Endothelial cell of umbilical vein (primary cell): ENCODE measurements around the gene INPP5A. TPM values are rescaled to one million over a fixed set of nuclear protein-coding genes. Genes with fewer than 3 reads are reported as not detected.

Experiments
- BruUV-seq: library from RNA; stranded (reverse); fragments of 400-500 nt; replicated peaks from 2 replicates; lab custom pipeline; 2021; lab: Mats Ljungman, UMichigan
- CTCF ChIA-PET: fragments of 300-600, 350-600 bp; sonication (Branson Sonifier 250); formaldehyde crosslinking; loops from one replicate; lab custom pipeline; 2021; ENCODE audit warnings: antibody characterized with exemption, inconsistent platforms; lab: Charles Lee
- POLR2A ChIA-PET: fragments of 300-600, 350-600 bp; sonication (Branson Sonifier 250); formaldehyde crosslinking; loops from one replicate; lab custom pipeline; 2021; ENCODE audit warnings: antibody characterized with exemption, inconsistent platforms; lab: Charles Lee
- DNase-seq: peaks from one replicate; pipeline ENCODE4 v3.0.0-alpha.2; 2011; ENCODE audit warnings: low read depth, low spot score
- FAIRE-seq: peaks from 2 replicates; lab custom pipeline; 2011; peaks lifted over from hg19 to GRCh38; lab: Jason Lieb, UNC
- H2AFZ ChIP-seq: 2 replicates; pipeline ENCODE4 v1.6.0; 2012; ENCODE audit warnings: low read depth, low read length, control low read depth, inconsistent platforms
- H3K27ac ChIP-seq: 2 replicates; pipeline ENCODE4 v1.5.1; 2011; ENCODE audit warnings: low read depth, mild to moderate bottlenecking, control low read depth, low read length, moderate library complexity; ENCODE audit not compliant: insufficient read depth
- H3K27me3 ChIP-seq, 2 experiments: 2 replicates each; pipeline versions ENCODE4 v1.6.0 to v1.6.1; 2011; ENCODE audit warnings: low read length in 2 of 2, mixed read lengths in 1 of 2; ENCODE audit not compliant: control insufficient read depth in 2 of 2, insufficient read depth in 2 of 2
- H3K36me3 ChIP-seq, 2 experiments: 2 replicates in 1 of 2; 3 replicates in 1 of 2; pipeline ENCODE4 v1.5.1; 2011; ENCODE audit warnings: low read length in 2 of 2, mild to moderate bottlenecking in 1 of 2, moderate library complexity in 1 of 2; ENCODE audit not compliant: control insufficient read depth in 2 of 2, insufficient read depth in 2 of 2; ENCODE audit errors: extremely low read depth in 1 of 2
- H3K4me1 ChIP-seq: 3 replicates; pipeline ENCODE4 v1.5.1; 2011; ENCODE audit warnings: mild to moderate bottlenecking, low read length; ENCODE audit not compliant: control insufficient read depth, insufficient read depth; ENCODE audit errors: extremely low read depth
- H3K4me2 ChIP-seq: 2 replicates; pipeline ENCODE4 v1.6.1; 2011; ENCODE audit warnings: low read length, control low read depth, mixed read lengths; ENCODE audit not compliant: insufficient read depth
- H3K4me3 ChIP-seq, 3 experiments: fragments of 200-600 bp in 1 of 3; sonication (generic), shearing (Covaris generic) in 1 of 3; replicated peaks in 1 of 3; 2 replicates each; pipeline ENCODE4 v1.5.1; 2011 to 2016; ENCODE audit warnings: control low read depth in 3 of 3, low read length in 3 of 3, mild to moderate bottlenecking in 2 of 3, inconsistent platforms in 1 of 3, low read depth in 1 of 3, moderate library complexity in 1 of 3; ENCODE audit not compliant: insufficient read depth in 1 of 3
- H3K79me2 ChIP-seq: 2 replicates; pipeline ENCODE4 v1.6.0; 2012; ENCODE audit warnings: low read length, inconsistent platforms; ENCODE audit not compliant: control insufficient read depth, insufficient read depth
- H3K9ac ChIP-seq: replicated peaks from 2 replicates; pipeline ENCODE3; 2011; ENCODE audit warnings: low read length, control low read depth; ENCODE audit not compliant: insufficient read depth; ENCODE audit errors: extremely low read depth
- H3K9me1 ChIP-seq: replicated peaks from 3 replicates; pipeline ENCODE4 v1.6.0; 2011; ENCODE audit warnings: mild to moderate bottlenecking, low read length; ENCODE audit not compliant: control insufficient read depth, insufficient read depth; ENCODE audit errors: extremely low read depth
- H3K9me3 ChIP-seq: replicated peaks from 2 replicates; pipeline ENCODE4 v1.5.1; 2012; ENCODE audit warnings: low read length, inconsistent platforms; ENCODE audit not compliant: control insufficient read depth, insufficient read depth
- H4K20me1 ChIP-seq: replicated peaks from 2 replicates; pipeline ENCODE3; 2011; ENCODE audit warnings: mild to moderate bottlenecking, low read length; ENCODE audit not compliant: control insufficient read depth, insufficient read depth; ENCODE audit errors: extremely low read depth
- EZH2 ChIP-seq: IDR thresholded peaks from 2 replicates; pipeline ENCODE4 v1.6.1; 2012; ENCODE audit warnings: borderline replicate concordance, low read depth, mild to moderate bottlenecking, moderate library complexity, low read length, inconsistent platforms; ENCODE audit not compliant: severe bottlenecking
- FOS ChIP-seq: IDR thresholded peaks from 2 replicates; pipeline ENCODE4 v1.6.1; 2011; ENCODE audit warnings: mild to moderate bottlenecking, low read length, moderate library complexity, borderline replicate concordance; ENCODE audit not compliant: insufficient read depth
- GATA2 ChIP-seq: IDR thresholded peaks from 2 replicates; pipeline ENCODE4 v1.7.0; 2011; ENCODE audit warnings: low read depth, mild to moderate bottlenecking, moderate library complexity, mixed read lengths, low read length; ENCODE audit not compliant: insufficient read length, insufficient read depth
- JUN ChIP-seq: IDR thresholded peaks from 2 replicates; pipeline ENCODE4 v1.6.1; 2011; ENCODE audit warnings: borderline replicate concordance, low read depth; ENCODE audit not compliant: insufficient read length, insufficient read depth
- MAX ChIP-seq: IDR thresholded peaks from 2 replicates; pipeline ENCODE4 v1.6.1; 2011; ENCODE audit not compliant: insufficient read depth, insufficient read length
- MYC ChIP-seq: IDR thresholded peaks from one replicate; pipeline ENCODE4 v1.6.1; 2011; ENCODE audit warnings: mild to moderate bottlenecking, low read depth, low read length
- POLR2A ChIP-seq: IDR thresholded peaks from 2 replicates; pipeline ENCODE4 v1.6.1; 2012; ENCODE audit warnings: low read depth, mild to moderate bottlenecking, control low read depth, low read length
- POLR2AphosphoS5 ChIP-seq: IDR thresholded peaks from 2 replicates; pipeline ENCODE4 v1.6.1; 2012; ENCODE audit warnings: low read depth, mild to moderate bottlenecking, control low read depth, low read length, moderate library complexity; ENCODE audit not compliant: insufficient read depth
- dilution Hi-C: fragments of 300-500 bp; cut with MboI; formaldehyde crosslinking; loops from one replicate; pipeline ENCODE4 v1.15.0; 2019; ENCODE audit warnings: low sequenced_read_pairs; ENCODE audit not compliant: extremely low pct_ligation_motif_present
- intact Hi-C: fragments of 100-400 bp; cut with micrococcal nuclease; formaldehyde crosslinking; loops from one replicate; pipeline ENCODE4 v1.10.0; 2022
- polyA plus RNA-seq, 4 experiments: library from polyadenylated mRNA; depleted of rRNA in 3 of 4; stranded (reverse) in 3 of 4; unstranded in 1 of 4; fragments of >200 nt; gene quantifications; 2 replicates each; pipeline versions ENCODE4 v1.2.1 to v1.2.3, GENCODE V29; 2011 to 2012; ENCODE audit warnings: missing spikeins in 1 of 4
- total RNA-seq: library from RNA; stranded (reverse); gene quantifications from 2 replicates; pipeline ENCODE4 v1.2.3, GENCODE V29; 2021
- TF ChIP-seq, protein P1 (sequence below), 2 donors: IDR thresholded peaks; 1 replicate in 1 of 2; 2 replicates in 1 of 2; pipeline ENCODE4 v1.5.1; 2011; ENCODE audit warnings: low read length in 2 of 2, mild to moderate bottlenecking in 2 of 2, moderate library complexity in 2 of 2, control low read depth in 1 of 2, inconsistent platforms in 1 of 2, low read depth in 1 of 2; ENCODE audit not compliant: insufficient read depth in 1 of 2; ENCODE audit errors: extremely low read depth in 1 of 2

INPP5A gene
- total and polyA plus RNA-seq, 2 donors (not counting 3 experiments of a cell fraction or from before 2014, with no cell fraction given): 22.9 to 33.2 TPM

GRCh38 chr10:132604686-132605085, 67.1 kb downstream of the INPP5A start:
- Histone ChIP-seq H3K9ac (no peak overlapping the region), H3K9me3 (no peaks in the 10 kb centered on the region), H3K4me2 (no peak overlapping the region), H4K20me1 (peaks cover 6% of the 10 kb centered on the region), H3K36me3 (no peaks in the 10 kb centered on the region), H3K4me3 (no peak overlapping the region), H3K4me1 (no peaks in the 10 kb centered on the region), H3K79me2 (no peaks in the 10 kb centered on the region), H3K27ac (no peak overlapping the region), H3K9me1 (no peaks in the 10 kb centered on the region), H2AFZ (no peak overlapping the region), H3K27me3 (no peaks in the 10 kb centered on the region)
- FAIRE-seq (no peak), DNase-seq (no peak)
- intact Hi-C loops (no loop called here), dilution Hi-C loops (no loop called here)
- ChIA-PET CTCF (no interaction called here), POLR2A (no interaction called here)
- TF ChIP-seq EZH2 (no peak), GATA2 (no peak), MAX (no peak), FOS (no peak), MYC (no peak), POLR2A (no peak), POLR2AphosphoS5 (no peak), JUN (no peak)
- TF ChIP-seq, protein P1, sequence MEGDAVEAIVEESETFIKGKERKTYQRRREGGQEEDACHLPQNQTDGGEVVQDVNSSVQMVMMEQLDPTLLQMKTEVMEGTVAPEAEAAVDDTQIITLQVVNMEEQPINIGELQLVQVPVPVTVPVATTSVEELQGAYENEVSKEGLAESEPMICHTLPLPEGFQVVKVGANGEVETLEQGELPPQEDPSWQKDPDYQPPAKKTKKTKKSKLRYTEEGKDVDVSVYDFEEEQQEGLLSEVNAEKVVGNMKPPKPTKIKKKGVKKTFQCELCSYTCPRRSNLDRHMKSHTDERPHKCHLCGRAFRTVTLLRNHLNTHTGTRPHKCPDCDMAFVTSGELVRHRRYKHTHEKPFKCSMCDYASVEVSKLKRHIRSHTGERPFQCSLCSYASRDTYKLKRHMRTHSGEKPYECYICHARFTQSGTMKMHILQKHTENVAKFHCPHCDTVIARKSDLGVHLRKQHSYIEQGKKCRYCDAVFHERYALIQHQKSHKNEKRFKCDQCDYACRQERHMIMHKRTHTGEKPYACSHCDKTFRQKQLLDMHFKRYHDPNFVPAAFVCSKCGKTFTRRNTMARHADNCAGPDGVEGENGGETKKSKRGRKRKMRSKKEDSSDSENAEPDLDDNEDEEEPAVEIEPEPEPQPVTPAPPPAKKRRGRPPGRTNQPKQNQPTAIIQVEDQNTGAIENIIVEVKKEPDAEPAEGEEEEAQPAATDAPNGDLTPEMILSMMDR (IDR thresholded peaks at IDR 0.05; ENCODE audit: extremely low read depth in 1 of 2, insufficient read depth in 1 of 2, low read depth in 1 of 2, low read length in 2 of 2): no peak
- no TSS peak for BruUV-seq
